ENCODE results near the gene SQOR. TPM values are rescaled to one million over a fixed set of nuclear protein-coding genes. Genes with fewer than 3 reads are reported as not detected.

SQOR gene
- total and polyA plus RNA-seq, 9 donors = 5.5 to 35.1 (median 11.8) TPM

- intact Hi-C loops (cut with DNase I) = no loop called here
- 75 to 81% (median 78%) methylated on average over 8 of the region's 8 CpGs for WGBS, 3 donors
- no peak for TF ChIP-seq CTCF (IDR thresholded peaks at IDR 0.05)
- no peak for TF ChIP-seq EP300 (IDR thresholded peaks at IDR 0.05)
- no peak for TF ChIP-seq POLR2A (IDR thresholded peaks at IDR 0.05)
- DNase-seq = no peak
- Histone ChIP-seq H3K36me3 (no peaks in the 10 kb centered on the region), H3K9me3 (no peaks in the 10 kb centered on the region), H3K4me3 (no peak overlapping the region), H3K27ac (no peak overlapping the region), H3K27me3 (no peaks in the 10 kb centered on the region), H3K4me1 (ENCODE audit: insufficient read depth) (peaks cover 2% of the 10 kb centered on the region)
Observed at GRCh38 chr15:45657764-45658545, 23.1 kb downstream of the SQOR start.

GRCh38 chr15:45660231-45660979 is 25.6 kb downstream of the SQOR start:
- 77 to 87% (median 79%) methylated on average over 5 of the region's 5 CpGs for WGBS, 3 donors
- Histone ChIP-seq H3K9me3 (no peaks in the 10 kb centered on the region), H3K4me3 (no peak overlapping the region), H3K27me3 (no peaks in the 10 kb centered on the region), H3K36me3 (no peaks in the 10 kb centered on the region), H3K4me1 (ENCODE audit: insufficient read depth) (peaks cover 2% of the 10 kb centered on the region), H3K27ac (no peak overlapping the region)
- intact Hi-C loops (cut with DNase I) = no loop called here
- TF ChIP-seq CTCF (IDR thresholded peaks at IDR 0.05) = no peak
- TF ChIP-seq EP300 (IDR thresholded peaks at IDR 0.05) = no peak
- DNase-seq = no peak

DNA sequence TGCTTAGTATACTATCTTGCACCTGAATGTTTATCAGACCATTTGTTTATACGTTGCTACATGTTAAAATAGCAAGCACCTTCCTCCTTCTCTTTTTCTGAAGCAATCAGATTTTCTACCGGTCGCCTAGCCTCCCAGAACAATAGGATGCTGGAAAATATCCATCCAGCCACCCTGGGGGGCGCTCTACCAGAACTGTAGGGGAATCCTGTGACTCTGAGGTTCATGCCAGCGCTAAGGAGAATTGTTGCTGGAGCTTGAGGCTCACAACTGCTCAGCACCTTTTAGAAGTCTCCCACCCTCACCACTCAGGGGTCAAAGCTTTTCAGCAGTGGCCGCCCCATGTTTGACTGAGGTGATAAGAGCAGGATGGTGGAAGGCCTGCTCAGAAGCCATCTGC is 27.5 kb downstream of the SQOR start:
- TF ChIP-seq POLR2A (IDR thresholded peaks at IDR 0.05) = no peak
- no peak for TF ChIP-seq CTCF (IDR thresholded peaks at IDR 0.05)
- no peak for TF ChIP-seq EP300 (IDR thresholded peaks at IDR 0.05)
- no peak overlapping the region for H3K27ac ChIP-seq
- H3K36me3 ChIP-seq = no peaks in the 10 kb centered on the region
- H3K4me1 ChIP-seq (ENCODE audit: insufficient read depth) = peaks cover 2% of the 10 kb centered on the region
- DNase-seq = no peak
- no peaks in the 10 kb centered on the region for H3K9me3 ChIP-seq
- no peaks in the 10 kb centered on the region for H3K27me3 ChIP-seq
- WGBS, 3 donors = 90 to 91% (median 90%) methylated on average over 6 of the region's 6 CpGs
- intact Hi-C loops (cut with DNase I) = no loop called here
- no peak overlapping the region for H3K4me3 ChIP-seq

DNA sequence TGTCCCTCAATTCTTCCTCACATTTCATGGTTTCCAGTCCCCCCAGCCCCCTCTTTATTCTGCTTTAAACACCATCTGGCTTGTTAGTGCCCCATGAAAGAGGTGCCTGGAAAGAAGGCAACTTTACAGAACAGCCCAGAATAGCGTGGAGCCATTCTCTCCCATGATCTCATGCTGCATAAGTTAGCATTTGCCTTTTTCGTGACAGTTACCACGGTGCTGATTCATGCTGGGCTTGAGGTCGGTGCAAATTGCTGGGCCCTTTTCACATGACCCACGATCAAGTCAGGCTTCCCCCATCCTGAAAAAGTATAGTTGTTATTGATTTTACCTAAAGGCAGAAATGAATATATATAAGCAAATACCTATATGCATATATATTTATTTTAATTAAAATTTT is 29.6 kb downstream of the SQOR start:
- WGBS, 3 donors = 76 to 87% (median 83%) methylated on average over 5 of the region's 5 CpGs
- Histone ChIP-seq H3K4me3 (no peak overlapping the region), H3K27me3 (no peaks in the 10 kb centered on the region), H3K4me1 (ENCODE audit: insufficient read depth) (peaks cover under 1% of the 10 kb centered on the region), H3K9me3 (no peaks in the 10 kb centered on the region), H3K36me3 (no peaks in the 10 kb centered on the region), H3K27ac (no peak overlapping the region)
- intact Hi-C loops (cut with DNase I) = no loop called here
- no peak for DNase-seq
- TF ChIP-seq EP300 (IDR thresholded peaks at IDR 0.05) (no peak), POLR2A (IDR thresholded peaks at IDR 0.05) (no peak), CTCF (IDR thresholded peaks at IDR 0.05) (no peak)
